Smooth muscle cell (in vitro differentiated cells): Measurements from ENCODE around the gene PRDM12. TPM values are rescaled to one million over a fixed set of nuclear protein-coding genes. Genes with fewer than 3 reads are reported as not detected.

Experiments
- DNase-seq: peaks from one replicate; lab custom pipeline; 2025; ENCODE audit not compliant: unreplicated experiment; lab: John Stamatoyannopoulos, UW
- H2AFZ ChIP-seq: fragments of 200-600 bp; sonication (generic); 2 replicates; pipeline ENCODE4 v1.6.0; 2016; ENCODE audit warnings: antibody characterized with exemption, low read depth, mild to moderate bottlenecking
- H3F3A ChIP-seq: fragments of 200-600 bp; sonication (generic); 2 replicates; pipeline ENCODE4 v1.6.0; 2017; ENCODE audit warnings: antibody characterized with exemption, low read depth
- H3K27ac ChIP-seq: fragments of 200-600 bp; sonication (generic); 2 replicates; pipeline ENCODE4 v1.5.1; 2016; ENCODE audit warnings: low read depth, mild to moderate bottlenecking
- H3K27me3 ChIP-seq: fragments of 200-600 bp; sonication (generic); 2 replicates; pipeline ENCODE4 v1.6.1; 2016; ENCODE audit warnings: low read depth, mild to moderate bottlenecking
- H3K36me3 ChIP-seq: fragments of 200-600 bp; sonication (generic); 2 replicates; pipeline ENCODE4 v1.5.1; 2016; ENCODE audit warnings: low read depth
- H3K4me1 ChIP-seq: fragments of 200-600 bp; sonication (generic); 2 replicates; pipeline ENCODE4 v1.5.1; 2016; ENCODE audit warnings: low read depth
- H3K4me2 ChIP-seq: fragments of 200-600 bp; sonication (generic); 2 replicates; pipeline ENCODE4 v1.6.0; 2016; ENCODE audit warnings: mild to moderate bottlenecking
- H3K4me3 ChIP-seq: fragments of 200-600 bp; sonication (generic); 2 replicates; pipeline ENCODE4 v1.5.1; 2016; ENCODE audit warnings: mild to moderate bottlenecking
- H3K79me2 ChIP-seq: fragments of 200-600 bp; sonication (generic); 2 replicates; pipeline ENCODE4 v1.6.0; 2016; ENCODE audit warnings: low read depth, mild to moderate bottlenecking
- H3K9ac ChIP-seq: fragments of 200-600 bp; sonication (generic); 2 replicates; pipeline ENCODE4 v1.6.0; 2016; ENCODE audit warnings: low read depth
- H3K9me3 ChIP-seq: fragments of 200-600 bp; sonication (generic); replicated peaks from 2 replicates; pipeline ENCODE4 v1.5.1; 2016; ENCODE audit warnings: low read depth
- H4K20me1 ChIP-seq: fragments of 200-600 bp; sonication (generic); 2 replicates; pipeline ENCODE4 v1.6.0; 2016; ENCODE audit warnings: low read depth
- CTCF ChIP-seq: fragments of 200-600 bp; sonication (generic); IDR thresholded peaks from 2 replicates; pipeline ENCODE4 v1.5.1; 2017; ENCODE audit warnings: borderline replicate concordance, mild to moderate bottlenecking, antibody characterized with exemption; ENCODE audit not compliant: insufficient read depth, poor library complexity, severe bottlenecking
- WGBS: methylation state at CpG from one replicate; pipeline ENCODE4 v1.1.7; 2016; ENCODE audit warnings: low lambda C conversion rate; 5-methylcytosine and 5-hydroxymethylcytosine counted together
- polyA plus RNA-seq: library from polyadenylated mRNA; unstranded; fragments of >200 nt; fragmentation: Nextera tagmentation; extraction: Ambion mirVana; gene quantifications from 2 replicates; pipeline ENCODE4 v1.2.1, GENCODE V29; 2016
- total RNA-seq: library from RNA; depleted of rRNA; stranded (reverse); fragments of >200 nt; gene quantifications from 2 replicates; pipeline ENCODE4 v1.2.3, GENCODE V29; 2014

PRDM12 gene
- total and polyA plus RNA-seq, 2 experiments from 2014 or later: not detected

GRCh38 chr9:130696139-130696650, 31.8 kb downstream of the PRDM12 start:
- Histone ChIP-seq H3K9me3 (no peaks in the 10 kb centered on the region), H2AFZ (no peak overlapping the region), H3K27me3 (no peaks in the 10 kb centered on the region), H3K4me2 (no peak overlapping the region), H3K4me1 (peaks cover 10% of the 10 kb centered on the region), H3F3A (peaks cover 9% of the 10 kb centered on the region), H3K9ac (no peak overlapping the region), H3K79me2 (peaks cover 18% of the 10 kb centered on the region), H3K36me3 (no peaks in the 10 kb centered on the region), H4K20me1 (peaks cover 14% of the 10 kb centered on the region), H3K27ac (no peak overlapping the region), H3K4me3 (no peak overlapping the region)
- WGBS: 96% methylated on average over 4 of the region's 4 CpGs
- no peak for TF ChIP-seq CTCF
- DNase-seq: no peak

GRCh38 chr9:130696996-130697395, 32.6 kb downstream of the PRDM12 start:
- peaks cover 18% of the 10 kb centered on the region for H3K79me2 ChIP-seq
- H3K9ac ChIP-seq: no peak overlapping the region
- no peaks in the 10 kb centered on the region for H3K36me3 ChIP-seq
- no peak overlapping the region for H3K4me3 ChIP-seq
- no peak overlapping the region for H3K4me2 ChIP-seq
- WGBS: 93% methylated on average over 8 of the region's 8 CpGs
- TF ChIP-seq CTCF: no peak
- no peak for DNase-seq
- peaks cover 9% of the 10 kb centered on the region for H3F3A ChIP-seq
- no peaks in the 10 kb centered on the region for H3K27me3 ChIP-seq
- peaks cover 14% of the 10 kb centered on the region for H4K20me1 ChIP-seq
- no peaks in the 10 kb centered on the region for H3K9me3 ChIP-seq
- no peak overlapping the region for H3K27ac ChIP-seq
- no peak overlapping the region for H2AFZ ChIP-seq
- peaks cover 10% of the 10 kb centered on the region for H3K4me1 ChIP-seq

- H3F3A ChIP-seq: no peaks in the 10 kb centered on the region
- 70% methylated on average over 3 of the region's 3 CpGs for WGBS
- TF ChIP-seq CTCF: no peak
- peaks cover 14% of the 10 kb centered on the region for H4K20me1 ChIP-seq
- H3K36me3 ChIP-seq: peaks cover 2% of the 10 kb centered on the region
- no peak overlapping the region for H3K9ac ChIP-seq
- H3K27me3 ChIP-seq: no peaks in the 10 kb centered on the region
- H3K79me2 ChIP-seq: peaks cover 18% of the 10 kb centered on the region
- H3K9me3 ChIP-seq: no peaks in the 10 kb centered on the region
- no peak overlapping the region for H3K4me2 ChIP-seq
- no peak for DNase-seq
- H3K4me1 ChIP-seq: no peaks in the 10 kb centered on the region
- no peak overlapping the region for H3K4me3 ChIP-seq
- no peak overlapping the region for H2AFZ ChIP-seq
- no peak overlapping the region for H3K27ac ChIP-seq
Measured at GRCh38 chr9:130698514-130698913, 34.1 kb downstream of the PRDM12 start.

GRCh38 chr9:130699047-130699446, 34.7 kb downstream of the PRDM12 start:
- Histone ChIP-seq H3K4me1 (no peaks in the 10 kb centered on the region), H3K9ac (no peak overlapping the region), H3K4me2 (no peak overlapping the region), H3F3A (no peaks in the 10 kb centered on the region), H3K27ac (no peak overlapping the region), H3K79me2 (peaks cover 14% of the 10 kb centered on the region), H3K4me3 (no peak overlapping the region), H3K9me3 (no peaks in the 10 kb centered on the region), H3K27me3 (no peaks in the 10 kb centered on the region), H2AFZ (no peak overlapping the region), H4K20me1 (peaks cover 14% of the 10 kb centered on the region), H3K36me3 (peaks cover 3% of the 10 kb centered on the region)
- WGBS: 94% methylated on average over 2 of the region's 2 CpGs
- no peak for DNase-seq
- TF ChIP-seq CTCF: no peak
